Aorta (tissue), 5 donors: Measurements from ENCODE around the gene NMNAT2. TPM values are rescaled to one million over a fixed set of nuclear protein-coding genes. Genes with fewer than 3 reads are reported as not detected.

Experiments
- ATAC-seq: fragments of 200-7000 bp; cut with Tn5 transposase; one replicate; pipeline ENCODE4 v1.9.1; 2022; ENCODE audit warnings: moderate library complexity; ENCODE audit not compliant: low FRiP score
- DNase-seq, 2 donors: peaks; one replicate each; pipeline ENCODE4 v3.0.0-alpha.2; 2020
- H3K27ac ChIP-seq, 2 donors: one replicate each; pipeline ENCODE4 v1.5.1; 2013; ENCODE audit warnings: low read length in 2 of 2, mild to moderate bottlenecking in 2 of 2, moderate library complexity in 2 of 2, control low read depth in 1 of 2, inconsistent platforms in 1 of 2, low read depth in 1 of 2
- H3K27me3 ChIP-seq, 2 donors: one replicate each; pipeline ENCODE4 v1.6.1; 2013; ENCODE audit warnings: control low read depth in 1 of 2, low read length in 1 of 2, mild to moderate bottlenecking in 1 of 2, moderate library complexity in 1 of 2; ENCODE audit not compliant: insufficient read depth in 2 of 2, control insufficient read depth in 1 of 2
- H3K36me3 ChIP-seq, 2 donors: one replicate each; pipeline ENCODE4 v1.6.1; 2013; ENCODE audit warnings: control low read depth in 1 of 2, low read length in 1 of 2, mild to moderate bottlenecking in 1 of 2; ENCODE audit not compliant: insufficient read depth in 2 of 2, control insufficient read depth in 1 of 2
- H3K4me1 ChIP-seq, 2 donors: one replicate each; pipeline ENCODE4 v1.6.1; 2013; ENCODE audit warnings: low read length in 2 of 2, control low read depth in 1 of 2, mild to moderate bottlenecking in 1 of 2, moderate library complexity in 1 of 2; ENCODE audit not compliant: insufficient read depth in 2 of 2, control insufficient read depth in 1 of 2
- H3K4me3 ChIP-seq, 2 donors: one replicate each; pipeline ENCODE4 v1.5.1; 2013; ENCODE audit warnings: low read length in 2 of 2, control low read depth in 1 of 2, mild to moderate bottlenecking in 1 of 2
- H3K9me3 ChIP-seq: one replicate; pipeline ENCODE4 v1.6.1; 2013; ENCODE audit warnings: mild to moderate bottlenecking, low read length; ENCODE audit not compliant: control insufficient read depth
- WGBS, 2 donors: extraction: QIAGEN DNeasy Blood & Tissue Kit; methylation state at CpG; one replicate each; pipeline ENCODE4 v1.1.7; 2013; 5-methylcytosine and 5-hydroxymethylcytosine counted together
- intact Hi-C, 2 donors: fragments of 100-400 bp; cut with DNase I; formaldehyde crosslinking; loops; one replicate each; pipeline versions ENCODE4 v1.14.2 to v1.15.0; 2022
- polyA plus RNA-seq, 2 donors: library from polyadenylated mRNA; stranded (reverse); fragments of 200-250 nt; gene quantifications; one replicate each; pipeline ENCODE4 v1.2.3, GENCODE V29; 2013
- total RNA-seq, 2 donors: library from RNA; stranded (reverse); fragmentation: NEBNext Ultra II Directional; extraction: Animal tissue kit (Norgen Biotek cat#: 25700); gene quantifications; one replicate each; pipeline ENCODE4 v1.2.1, GENCODE V29; 2021
- donor health status: healthy with polysubstance abuse.
- donor health status: Bipolar disorder and iron deficiency.
- donor health status: DM: no; HTN: no; CAD: no.
- donor health status: DM: no; HTN: no; CAD: no.
- donor health status: DM: yes; HTN: yes; CAD: no.

Gene NMNAT2
- total and polyA plus RNA-seq, 4 donors = 0.25 to 2.8 (median 1.3) TPM; not detected in 1

- H3K36me3 ChIP-seq = no peaks in the 10 kb centered on the region
- WGBS, 2 donors = 2 to 5% methylated on average over 6 of the region's 6 CpGs
- H3K4me3 ChIP-seq = no peak overlapping the region
- H3K27ac ChIP-seq = peak overlapping the region; percentile 32 to 61
- H3K27me3 ChIP-seq = no peaks in the 10 kb centered on the region
- H3K9me3 ChIP-seq = no peaks in the 10 kb centered on the region
- intact Hi-C loops = no loop called here
- peak in 1 of 2 donors; percentile 50 for DNase-seq
- peak; percentile 82 for ATAC-seq
- no peaks in the 10 kb centered on the region for H3K4me1 ChIP-seq
Observed at GRCh38 chr1:183349201-183349711, 68.9 kb downstream of the NMNAT2 start.

DNA sequence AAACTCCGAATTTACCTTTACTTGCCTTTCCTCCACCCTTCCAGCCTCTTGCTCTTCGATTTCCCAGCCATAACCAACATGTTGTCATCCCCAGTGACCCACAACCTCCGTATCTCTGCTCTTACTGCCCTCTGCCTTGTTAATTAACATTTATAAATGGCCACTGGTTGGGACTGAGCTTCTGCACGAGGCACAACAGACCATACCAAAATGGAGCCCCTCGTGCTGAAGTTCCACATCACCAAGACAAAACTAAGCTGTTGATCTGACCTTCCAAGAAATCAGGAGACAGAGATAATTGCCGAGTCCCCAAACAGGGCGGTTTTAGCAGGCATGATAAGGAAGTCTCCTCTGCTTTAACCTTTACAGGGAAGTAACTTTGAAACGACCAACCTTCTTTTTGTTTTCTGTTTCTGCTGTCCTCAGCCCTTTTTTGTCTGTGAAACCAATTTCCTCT is 71.9 kb downstream of the NMNAT2 start:
- ATAC-seq (no peak), DNase-seq (no peak)
- H3K9me3 ChIP-seq = no peaks in the 10 kb centered on the region
- intact Hi-C loops = no loop called here
- no peaks in the 10 kb centered on the region for H3K4me1 ChIP-seq
- no peak overlapping the region for H3K4me3 ChIP-seq
- no peak overlapping the region for H3K27ac ChIP-seq
- H3K36me3 ChIP-seq = no peaks in the 10 kb centered on the region
- 86 to 88% methylated on average over 8 of the region's 8 CpGs for WGBS, 2 donors
- H3K27me3 ChIP-seq = no peaks in the 10 kb centered on the region

- 90 to 92% methylated on average over 4 of the region's 4 CpGs for WGBS, 2 donors
- DNase-seq (no peak), ATAC-seq (no peak)
- no peak overlapping the region for H3K4me3 ChIP-seq
- H3K4me1 ChIP-seq = no peaks in the 10 kb centered on the region
- H3K36me3 ChIP-seq = no peaks in the 10 kb centered on the region
- intact Hi-C loops = no loop called here
- H3K27ac ChIP-seq = no peak overlapping the region
- no peaks in the 10 kb centered on the region for H3K27me3 ChIP-seq
- no peaks in the 10 kb centered on the region for H3K9me3 ChIP-seq
Observed at GRCh38 chr1:183339556-183340167, 78.5 kb downstream of the NMNAT2 start.

DNA sequence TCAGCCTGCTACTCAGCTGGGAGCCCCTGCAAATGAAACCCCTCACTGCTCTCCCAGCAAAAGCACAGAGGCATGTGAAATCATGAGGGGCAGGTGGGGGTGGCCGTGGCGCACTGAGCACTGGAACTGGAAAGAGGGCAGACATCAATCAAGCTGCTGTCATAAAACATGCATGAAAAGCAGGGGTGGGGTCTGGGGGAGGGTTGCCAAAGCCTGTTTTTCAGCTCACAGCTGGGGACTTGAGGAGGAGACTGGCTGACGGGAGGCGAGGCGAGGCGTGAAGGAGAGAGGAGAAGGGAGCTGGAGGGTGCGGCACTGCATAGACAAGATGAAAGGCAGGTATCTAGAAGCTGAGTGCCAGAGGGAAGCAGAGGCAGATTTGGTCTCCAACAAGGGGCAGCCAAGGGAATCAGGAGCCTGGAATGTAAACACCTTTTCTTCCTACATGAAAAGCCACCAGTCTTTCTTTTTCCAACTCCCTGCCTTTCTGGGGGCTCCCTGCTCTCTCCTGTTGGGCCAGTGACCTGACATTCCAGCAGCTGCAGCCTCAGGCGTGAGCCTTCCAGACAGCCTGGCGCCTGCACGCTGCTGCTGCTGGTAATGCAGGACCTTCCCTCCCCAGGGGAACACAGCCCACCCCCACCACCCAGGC is 87.0 kb downstream of the NMNAT2 start:
- H3K27ac ChIP-seq = no peak overlapping the region
- intact Hi-C loops = no loop called here
- no peaks in the 10 kb centered on the region for H3K9me3 ChIP-seq
- no peaks in the 10 kb centered on the region for H3K27me3 ChIP-seq
- WGBS, 2 donors = 57 to 67% methylated on average over 8 to 10 of the region's 10 CpGs
- no peak for DNase-seq
- H3K36me3 ChIP-seq = no peaks in the 10 kb centered on the region
- peaks cover 0 to 3% of the 10 kb centered on the region in 2 donors for H3K4me1 ChIP-seq
- no peak overlapping the region for H3K4me3 ChIP-seq
- ATAC-seq = no peak

DNA sequence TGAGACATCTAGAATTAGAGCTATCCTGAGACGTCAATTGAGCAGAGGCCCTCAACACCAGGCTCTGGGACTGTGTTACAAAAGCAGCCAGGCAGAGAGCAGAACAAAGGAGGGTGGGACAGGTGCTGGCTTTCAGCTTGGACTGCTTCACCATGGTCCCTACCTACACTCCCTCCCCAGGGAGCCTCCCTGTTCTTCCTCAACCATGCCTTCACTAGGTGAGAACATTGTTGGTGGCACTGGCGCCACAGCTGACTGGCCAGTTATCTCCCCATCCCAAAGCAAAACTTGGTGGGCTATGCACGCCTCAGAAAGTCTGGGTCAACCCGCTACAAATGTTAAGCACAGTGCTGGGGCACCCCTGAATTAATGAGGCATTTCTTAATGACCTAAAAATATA is 87.8 kb downstream of the NMNAT2 start:
- intact Hi-C loops = no loop called here
- ATAC-seq (no peak), DNase-seq (no peak)
- Histone ChIP-seq H3K36me3 (no peaks in the 10 kb centered on the region), H3K9me3 (no peaks in the 10 kb centered on the region), H3K4me3 (no peak overlapping the region), H3K4me1 (peaks cover 0 to 3% of the 10 kb centered on the region in 2 donors), H3K27me3 (no peaks in the 10 kb centered on the region), H3K27ac (no peak overlapping the region)
- 81 to 84% methylated on average over 4 of the region's 4 CpGs for WGBS, 2 donors

DNA sequence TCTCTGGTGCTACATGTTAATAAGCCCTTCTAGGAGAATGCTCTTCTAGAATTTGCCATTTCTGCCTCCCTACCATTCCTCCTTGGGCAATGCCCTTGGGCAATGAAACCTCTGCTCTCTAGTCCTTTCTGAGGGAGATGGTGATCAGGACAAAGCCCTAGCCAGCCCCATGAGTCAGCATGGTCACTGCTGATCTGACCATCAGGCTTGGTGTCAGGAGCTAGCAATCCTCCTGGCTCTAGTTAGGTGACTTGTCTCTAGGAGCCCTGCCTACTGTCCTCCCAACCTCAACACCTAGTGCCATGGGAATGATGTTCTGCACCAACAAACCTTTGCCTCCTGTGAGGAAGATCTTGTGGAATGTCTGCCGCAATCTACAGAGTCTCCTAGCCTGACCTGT is 89.8 kb downstream of the NMNAT2 start:
- no peak for DNase-seq
- Histone ChIP-seq H3K9me3 (no peaks in the 10 kb centered on the region), H3K36me3 (no peaks in the 10 kb centered on the region), H3K27ac (no peak overlapping the region), H3K27me3 (no peaks in the 10 kb centered on the region), H3K4me3 (no peak overlapping the region), H3K4me1 (peaks cover 0 to 3% of the 10 kb centered on the region in 2 donors)
- intact Hi-C loops = no loop called here
- 99 to 100% methylated on average over 1 of the region's 1 CpG for WGBS, 2 donors
- ATAC-seq = peak; percentile 28

DNA sequence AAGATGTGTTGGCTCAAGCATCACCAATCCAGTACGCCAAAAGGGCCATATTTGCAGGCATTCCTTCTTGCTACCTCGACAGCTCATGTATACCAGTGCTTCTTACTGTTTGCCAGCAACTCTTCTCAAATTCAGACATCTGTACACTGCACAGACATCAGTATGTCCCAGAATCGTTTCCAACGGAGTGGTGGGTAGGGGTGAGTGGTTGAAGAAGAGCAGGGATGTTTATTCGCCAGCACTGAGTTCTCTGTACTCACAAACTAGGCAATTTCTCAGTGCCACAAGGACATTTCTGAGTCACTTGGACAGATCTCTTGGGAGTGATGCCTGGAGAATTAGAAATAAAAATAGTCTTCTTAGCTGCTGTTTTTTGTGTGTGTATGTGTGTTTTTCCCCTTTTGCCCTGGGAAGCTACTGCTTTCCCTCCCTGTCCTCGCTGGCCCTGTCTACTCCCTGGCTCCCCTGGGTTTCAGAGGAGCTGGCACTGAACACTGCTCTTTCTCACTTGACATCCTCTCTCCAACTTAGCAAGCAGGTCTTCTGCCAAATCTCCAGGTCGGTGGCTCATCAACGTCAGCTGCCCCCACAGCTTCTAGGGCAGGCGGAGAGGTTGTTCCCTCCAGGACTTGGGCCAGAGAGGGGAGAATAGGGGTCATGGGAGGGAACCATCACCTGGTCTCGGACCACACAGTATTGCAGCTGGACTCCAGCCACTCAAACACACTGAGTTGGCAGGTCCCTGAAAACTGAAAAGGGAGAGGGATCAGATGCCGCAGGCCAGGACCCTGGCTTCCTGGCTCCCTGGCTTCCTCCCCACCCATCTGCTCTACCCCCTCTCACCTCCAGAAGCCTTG is 90.5 kb downstream of the NMNAT2 start:
- H3K36me3 ChIP-seq = no peaks in the 10 kb centered on the region
- intact Hi-C loops = no loop called here
- peaks cover 0 to 3% of the 10 kb centered on the region in 2 donors for H3K4me1 ChIP-seq
- WGBS, 2 donors = 16 to 22% methylated on average over 11 of the region's 11 CpGs
- peak overlapping the region in 1 of 2 donors; percentile 46 for H3K27ac ChIP-seq
- H3K4me3 ChIP-seq = no peak overlapping the region
- H3K27me3 ChIP-seq = no peaks in the 10 kb centered on the region
- DNase-seq = no peak
- H3K9me3 ChIP-seq = no peaks in the 10 kb centered on the region
- peak; percentile 65 for ATAC-seq

DNA sequence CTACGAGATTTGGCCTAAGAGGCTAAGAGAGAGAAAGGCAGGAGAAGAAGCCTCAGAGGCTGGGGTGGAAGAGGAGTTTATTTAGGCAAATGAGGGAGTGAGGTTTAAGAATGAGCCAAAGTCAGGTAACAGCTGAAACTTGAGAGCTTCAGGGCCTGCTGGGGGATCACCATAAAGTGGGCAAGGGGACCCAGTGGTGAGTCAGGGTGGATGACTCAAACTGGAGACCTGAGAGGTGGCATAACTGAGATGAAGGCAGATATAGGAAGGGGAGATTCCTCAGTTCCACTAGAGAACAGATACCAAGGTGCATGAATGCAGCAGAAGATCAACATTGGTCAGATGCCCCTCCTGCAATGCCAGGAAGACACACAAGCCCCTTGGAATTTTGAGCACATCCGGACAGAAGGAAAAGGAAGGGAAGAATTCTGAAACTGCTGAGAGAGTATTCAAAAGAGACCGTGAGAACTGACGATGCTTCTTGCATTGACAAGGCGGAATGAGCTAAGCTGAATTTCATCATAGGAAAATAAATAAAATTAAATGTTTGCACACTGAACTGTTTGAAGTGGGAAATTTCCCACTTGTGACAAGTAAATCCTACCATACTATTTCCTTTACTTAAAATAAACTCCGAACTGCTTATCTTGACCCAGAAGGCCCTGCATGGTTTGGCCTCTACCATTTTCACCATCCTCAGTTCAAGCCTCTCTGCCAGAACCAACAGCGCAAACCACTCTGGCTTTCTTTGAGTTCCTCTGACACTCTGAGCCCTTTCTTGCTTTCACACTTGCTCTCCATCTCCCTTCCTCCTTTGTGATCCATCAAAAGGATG is 94.1 kb downstream of the NMNAT2 start:
- 66 to 70% methylated on average over 7 of the region's 7 CpGs for WGBS, 2 donors
- Histone ChIP-seq H3K9me3 (no peaks in the 10 kb centered on the region), H3K27ac (no peak overlapping the region), H3K27me3 (no peaks in the 10 kb centered on the region), H3K36me3 (no peaks in the 10 kb centered on the region), H3K4me3 (no peak overlapping the region), H3K4me1 (peaks cover 0 to 3% of the 10 kb centered on the region in 2 donors)
- ATAC-seq (no peak), DNase-seq (no peak)
- intact Hi-C loops = no loop called here
